H1 (cell line): ENCODE measurements around the gene BSN.
"Not testable (repeated sequence)": the region's sequence is repeated elsewhere in the genome, so short reads cannot be mapped to it uniquely, and the experiment has no call there.

ENCODE experiments used
- CREB1 ChIP-seq: IDR thresholded peaks from 2 replicates; pipeline ENCODE4 v1.6.1; 2012; ENCODE audit warnings: inconsistent platforms
- CTCF ChIP-seq, 3 experiments: IDR thresholded peaks; 1 replicate in 2 of 3; 2 replicates in 1 of 3; pipeline versions ENCODE4 v1.5.1 to v1.6.1; 2011; ENCODE audit warnings: low read length in 3 of 3, mild to moderate bottlenecking in 3 of 3, inconsistent platforms in 2 of 3, low read depth in 1 of 3, moderate library complexity in 1 of 3; ENCODE audit not compliant: insufficient read depth in 1 of 3; ENCODE audit errors: control extremely low read depth in 1 of 3
- EP300 ChIP-seq, 2 experiments: IDR thresholded peaks; 1 replicate in 1 of 2; 2 replicates in 1 of 2; pipeline ENCODE4 v1.6.1; 2011 to 2012; ENCODE audit warnings: low read depth in 2 of 2, low read length in 2 of 2, mild to moderate bottlenecking in 2 of 2, borderline replicate concordance in 1 of 2, inconsistent platforms in 1 of 2, moderate library complexity in 1 of 2
- EZH2 ChIP-seq: fragments of 200-600 bp; sonication (generic); IDR thresholded peaks from 2 replicates; pipeline ENCODE4 v1.7.1; 2012; ENCODE audit warnings: low read depth, mild to moderate bottlenecking, moderate library complexity, low read length, inconsistent platforms; ENCODE audit not compliant: severe bottlenecking
- HDAC6 ChIP-seq: IDR thresholded peaks from one replicate; pipeline ENCODE4 v1.7.1; 2012; ENCODE audit warnings: low read depth, mild to moderate bottlenecking, inconsistent platforms, low read length, moderate library complexity
- POLR2A ChIP-seq, 2 experiments: IDR thresholded peaks; 1 replicate in 1 of 2; 2 replicates in 1 of 2; pipeline ENCODE4 v1.6.1; 2011; ENCODE audit warnings: low read depth in 2 of 2, low read length in 2 of 2, mild to moderate bottlenecking in 2 of 2; ENCODE audit errors: control extremely low read depth in 1 of 2
- SP4 ChIP-seq: IDR thresholded peaks from 2 replicates; pipeline ENCODE4 v1.6.1; 2012; ENCODE audit warnings: low read length, inconsistent platforms
- ZNF274 ChIP-seq: IDR thresholded peaks from 2 replicates; pipeline ENCODE4 v1.7.0; 2012; ENCODE audit warnings: low read length, borderline replicate concordance; ENCODE audit errors: extremely low read depth

- not testable (repeated sequence) for TF ChIP-seq EP300 (IDR thresholded peaks at IDR 0.05; ENCODE audit: borderline replicate concordance in 1 of 2, low read depth in 2 of 2, low read length in 2 of 2); POLR2A (IDR thresholded peaks at IDR 0.05; ENCODE audit: control extremely low read depth in 1 of 2, low read depth in 2 of 2, low read length in 2 of 2); CREB1; ZNF274; HDAC6; CTCF (IDR thresholded peaks at IDR 0.05; ENCODE audit: control extremely low read depth in 1 of 3, insufficient read depth in 1 of 3, low read depth in 1 of 3, low read length in 3 of 3); EZH2; SP4
These were observed 132.6 kb downstream of the BSN start for GRCh38 chr3:49686769-49687423.
